Activated CD4-positive, alpha-beta T cell treated with anti-CD3 and anti-CD28 coated beads for 24 hours (primary cell): Measurements from ENCODE around the gene WBP1L.
A peak's percentile ranks its signal among the peaks of the same experiment; 100 is the strongest.
"Not testable (repeated sequence)": the region's sequence is repeated elsewhere in the genome, so short reads cannot be mapped to it uniquely, and the experiment has no call there.

Experiments used
- DNase-seq, 2 donors: peaks; one replicate each; pipeline ENCODE4 v3.0.0-alpha.2; 2020; ENCODE audit warnings: low read depth in 2 of 2

Gene WBP1L

DNA sequence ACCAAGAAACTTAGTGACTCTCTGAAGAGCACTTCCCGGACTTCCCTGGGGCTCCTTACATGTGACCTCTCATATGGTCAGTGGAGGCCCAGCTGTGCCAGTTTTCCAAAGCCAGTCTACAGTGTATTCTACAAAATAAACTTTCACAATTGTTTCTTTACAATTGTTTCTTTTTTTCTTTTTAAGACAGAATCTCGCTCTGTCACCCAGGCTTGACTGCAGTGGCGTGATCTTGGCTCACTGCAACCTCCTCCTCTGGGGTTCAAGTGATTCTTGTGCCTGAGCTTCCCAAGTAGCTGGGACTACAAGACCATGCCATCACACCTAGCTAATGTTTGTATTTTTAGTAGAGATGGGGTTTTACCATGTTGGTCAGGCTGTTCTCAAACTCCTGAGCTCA, 67.6 kb downstream of the WBP1L start:
- DNase-seq, result no peak

DNA sequence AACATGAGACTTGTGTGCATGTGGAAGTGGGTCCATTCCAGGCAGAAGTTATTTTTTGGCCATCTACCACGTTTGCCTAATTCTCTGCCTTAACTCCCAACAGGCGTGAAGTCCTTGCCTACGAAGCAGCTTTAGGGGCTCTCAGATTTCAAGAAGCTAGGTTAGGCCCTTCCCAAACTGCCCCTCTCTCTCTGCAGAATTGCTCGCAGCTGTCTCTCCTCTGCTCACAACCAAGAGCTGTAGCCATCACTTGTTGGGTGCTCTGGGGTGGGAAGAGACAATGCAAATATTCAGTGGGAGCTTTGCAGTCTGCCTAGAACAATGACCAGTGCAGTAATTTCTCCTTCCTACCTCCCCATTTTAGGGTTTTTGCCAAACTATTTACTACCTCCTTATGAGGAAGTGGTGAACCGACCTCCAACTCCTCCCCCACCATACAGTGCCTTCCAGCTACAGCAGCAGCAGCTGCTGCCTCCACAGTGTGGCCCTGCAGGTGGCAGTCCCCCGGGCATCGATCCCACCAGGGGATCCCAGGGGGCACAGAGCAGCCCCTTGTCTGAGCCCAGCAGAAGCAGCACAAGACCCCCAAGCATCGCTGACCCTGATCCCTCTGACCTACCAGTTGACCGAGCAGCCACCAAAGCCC, 68.6 kb downstream of the WBP1L start:
- DNase-seq, result no peak

- DNase-seq, result no peak
Observed at GRCh38 chr10:102813017-102813541, 69.3 kb downstream of the WBP1L start.

DNA sequence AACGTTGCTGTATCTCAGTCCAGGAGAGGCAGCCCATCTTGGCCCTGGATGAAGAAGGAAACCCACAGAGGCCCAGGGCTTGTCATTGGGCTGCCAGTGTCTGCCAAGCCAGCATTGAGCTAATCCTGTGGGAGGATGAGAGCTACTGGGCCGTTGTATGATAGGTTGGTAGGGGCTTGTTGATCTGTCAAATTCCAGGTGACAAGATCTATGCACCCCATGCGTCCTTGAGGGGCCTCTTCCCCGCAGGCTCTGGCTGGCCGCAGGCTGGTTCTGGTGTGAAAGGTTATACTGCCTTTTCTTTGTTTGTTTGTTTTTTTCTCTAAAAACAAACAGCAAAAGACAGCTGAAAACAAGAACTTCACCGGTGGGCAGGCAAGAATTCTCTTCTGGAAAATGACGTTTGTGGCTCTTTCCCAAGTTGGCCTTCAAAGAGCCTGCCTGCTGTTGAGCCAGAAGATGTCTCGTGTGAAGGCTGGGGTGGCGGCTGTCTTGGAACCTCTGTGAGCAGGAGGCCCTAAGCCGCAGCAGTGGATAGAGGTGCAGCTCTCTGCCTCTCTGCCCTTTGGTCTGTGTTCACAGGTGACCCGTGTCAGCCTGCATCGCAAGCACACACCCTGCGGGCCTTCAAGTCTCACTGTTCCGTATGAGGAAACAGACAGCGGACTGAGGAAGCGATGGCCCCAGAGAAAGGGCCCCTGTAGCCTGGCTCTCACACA, 70.1 kb downstream of the WBP1L start:
- no peak for DNase-seq

- DNase-seq, result no peak
Observed at GRCh38 chr10:102814453-102814871, 70.7 kb downstream of the WBP1L start.

DNA sequence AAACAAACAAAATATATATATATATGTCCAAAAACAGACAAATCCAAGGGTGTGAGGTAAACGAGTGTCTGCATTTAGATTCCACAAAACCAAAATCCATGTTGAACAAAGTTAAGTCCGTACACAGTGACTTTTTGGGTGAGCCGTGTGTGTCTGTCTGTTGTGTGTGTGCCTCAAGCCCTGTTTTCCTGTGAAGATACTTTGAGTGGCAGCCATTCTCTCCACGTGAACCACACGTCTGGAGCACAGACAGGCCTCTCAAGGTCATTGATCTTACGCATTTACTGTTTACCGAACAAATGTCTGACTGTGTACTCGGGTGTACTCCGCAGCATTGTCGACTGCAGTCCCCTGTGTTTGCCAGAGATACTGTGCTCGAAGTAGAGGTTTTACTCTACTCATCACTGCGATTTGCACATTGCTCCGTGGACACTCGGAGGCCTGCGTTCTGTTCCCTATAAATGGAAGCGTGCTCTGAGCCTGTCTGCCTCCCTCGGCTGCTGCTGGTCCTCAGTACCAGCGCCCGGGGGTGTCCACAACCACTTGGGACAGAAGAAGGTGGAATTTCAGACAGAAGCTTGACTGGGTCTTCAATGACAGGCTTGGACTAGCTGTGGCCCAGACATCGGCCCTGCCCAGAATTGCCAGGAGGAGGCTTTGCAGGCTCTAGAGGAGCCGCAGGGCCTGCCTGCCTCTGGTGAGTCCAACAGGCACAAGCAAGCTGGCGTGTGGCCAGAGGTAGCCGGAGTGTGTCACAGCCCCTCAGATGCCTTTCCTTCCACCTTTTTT, 71.3 kb downstream of the WBP1L start:
- no peak for DNase-seq

DNA sequence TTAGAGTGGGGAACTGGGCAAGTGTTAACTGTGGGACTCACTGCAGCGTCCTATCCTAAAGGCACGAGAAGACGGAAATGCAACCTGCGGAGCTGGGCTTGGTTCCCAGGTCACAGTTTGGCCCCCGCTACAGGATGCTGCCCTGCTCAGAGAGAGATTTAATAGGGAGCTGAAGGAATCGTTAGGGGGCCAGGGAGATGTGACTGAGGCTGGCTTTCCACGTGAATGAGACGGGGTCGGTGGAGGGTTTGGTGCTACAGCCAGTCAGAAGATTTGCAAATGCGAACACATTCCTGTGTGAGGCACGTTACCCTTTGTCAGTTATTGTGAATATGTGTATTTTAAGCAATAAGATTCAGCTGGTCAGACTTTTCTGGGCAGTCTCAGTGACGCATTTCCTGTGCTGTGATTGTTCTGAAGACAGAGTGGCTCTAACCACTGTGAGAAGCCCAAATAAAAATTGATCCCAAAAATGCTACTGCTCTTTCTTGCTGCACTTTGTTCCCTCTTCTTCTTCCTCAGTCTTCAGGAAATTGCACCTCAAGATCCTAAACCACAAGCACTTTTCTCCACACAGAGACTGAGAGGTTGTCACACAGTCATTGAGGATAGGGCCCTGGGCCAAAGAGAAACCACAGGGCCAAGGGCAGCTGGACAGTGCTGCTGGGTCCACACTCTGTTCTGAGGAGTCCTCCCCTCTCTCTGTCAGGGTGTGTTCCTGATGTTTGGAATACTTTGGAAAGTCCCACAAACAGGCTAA, 72.2 kb downstream of the WBP1L start:
- no peak for DNase-seq

GRCh38 chr10:102817175-102817574, 73.4 kb downstream of the WBP1L start:
- DNase-seq, result no peak

DNA sequence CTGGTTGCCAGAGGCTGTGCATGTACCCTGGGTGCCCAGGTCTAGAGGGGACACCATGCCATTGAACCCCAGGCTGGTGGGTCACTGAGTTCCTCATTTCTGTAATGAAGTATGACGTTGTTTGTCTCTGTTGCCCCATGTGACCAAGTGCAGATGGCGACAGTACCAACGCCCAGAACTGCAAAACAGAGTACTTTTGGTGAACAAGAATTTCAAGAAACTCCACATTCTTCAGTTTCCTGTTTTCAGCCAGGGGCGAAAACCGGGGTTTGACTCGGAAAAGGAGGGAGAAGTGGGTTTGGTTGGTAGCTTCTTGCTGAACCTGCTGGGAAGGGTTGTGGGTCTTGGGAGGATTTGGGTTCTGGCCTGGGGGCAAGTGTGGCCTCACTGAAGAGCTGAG, 75.3 kb downstream of the WBP1L start:
- no peak for DNase-seq

- DNase-seq, result not testable (repeated sequence)
Observed at GRCh38 chr10:102820008-102820407, 76.3 kb downstream of the WBP1L start.

GRCh38 chr10:102822222-102822621, 78.5 kb downstream of the WBP1L start:
- no peak for DNase-seq

DNA sequence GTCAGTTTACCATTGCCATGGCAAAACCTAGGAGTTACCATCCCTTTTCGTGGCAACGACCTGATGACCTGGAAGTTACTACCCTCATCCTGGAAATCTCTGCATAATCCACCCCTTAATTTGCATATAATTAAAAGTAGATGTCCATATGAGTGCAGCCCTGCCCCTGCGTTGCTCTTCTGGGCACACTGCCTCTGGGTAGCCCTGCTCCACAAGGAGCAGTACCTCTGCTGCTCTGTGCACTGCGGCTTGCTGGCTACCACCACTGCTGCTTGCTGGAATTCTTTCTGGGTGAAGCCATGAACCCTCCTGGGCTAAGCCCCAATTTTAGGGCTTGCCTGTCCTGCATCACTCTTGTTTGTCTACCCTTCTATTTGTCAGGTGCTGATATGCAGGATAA, 80.9 kb downstream of the WBP1L start:
- DNase-seq, result no peak

- DNase-seq, result no peak
Observed at GRCh38 chr10:102826148-102826796, 82.5 kb downstream of the WBP1L start.

- no peak for DNase-seq
Observed at GRCh38 chr10:102827597-102827975, 83.8 kb downstream of the WBP1L start.

GRCh38 chr10:102831322-102832071, 87.7 kb downstream of the WBP1L start:
- DNase-seq, result no peak

GRCh38 chr10:102832248-102832647, 88.5 kb downstream of the WBP1L start:
- no peak for DNase-seq

DNA sequence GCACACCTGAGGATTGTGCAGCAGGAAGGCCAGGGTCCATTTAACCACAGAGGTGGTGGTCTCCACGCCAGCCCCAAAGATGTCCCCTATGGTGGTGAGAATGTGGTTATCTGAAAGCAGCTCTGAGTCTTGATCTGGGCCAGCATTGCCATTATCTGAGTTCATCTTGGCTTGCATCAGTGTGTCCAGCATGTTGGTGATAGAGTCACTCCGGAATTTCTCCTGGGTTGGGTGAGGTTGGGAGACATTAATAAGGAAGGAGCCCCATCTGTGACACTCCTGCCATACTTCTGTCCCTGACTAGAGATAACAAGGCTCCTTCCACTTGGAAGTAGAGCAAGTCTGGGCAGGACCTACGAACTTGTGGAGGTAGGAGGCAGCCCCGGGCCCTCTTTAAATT, 89.2 kb downstream of the WBP1L start:
- DNase-seq, result no peak

- DNase-seq, result no peak
Observed at GRCh38 chr10:102834143-102834542, 90.4 kb downstream of the WBP1L start.

- peak; percentile 59 to 69 for DNase-seq
Observed at GRCh38 chr10:102835007-102835482, 91.3 kb downstream of the WBP1L start.

DNA sequence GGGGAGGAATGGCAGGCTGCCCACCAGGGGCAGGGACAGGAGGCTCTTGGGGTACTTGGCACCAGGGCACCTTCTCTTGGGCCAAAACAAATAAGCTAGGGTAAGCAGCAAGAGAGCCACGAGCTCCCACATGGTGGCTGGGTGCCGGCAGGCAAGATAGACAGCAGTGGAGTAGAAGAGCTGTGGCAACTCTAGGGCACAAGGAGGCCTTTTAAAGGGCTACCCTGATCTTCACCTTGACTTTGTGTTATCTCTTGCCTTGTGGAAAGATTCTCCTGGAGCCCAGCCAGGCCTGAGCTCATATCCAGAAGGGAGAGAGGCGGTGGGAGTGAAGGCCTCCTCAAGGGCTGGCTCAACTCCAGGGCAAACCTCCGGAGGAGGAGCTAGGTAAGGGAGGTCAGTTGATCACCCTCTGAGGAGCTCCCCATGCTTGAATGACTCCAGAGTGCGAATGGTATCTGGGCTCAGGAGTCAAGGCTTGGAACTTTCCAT, 93.5 kb downstream of the WBP1L start, which contains the start of gene CYP17A1:
Gene CYP17A1 (minus strand): TSS at position 184 of the 492 bp plus-strand sequence. CDS start 52 bp downstream, at position 132.
- no peak for DNase-seq
